Anterior cingulate cortex (tissue), 58 donors: ENCODE data around the gene VDAC2.
"Not testable (repeated sequence)": the region's sequence is repeated elsewhere in the genome, so short reads cannot be mapped to it uniquely, and the experiment has no call there.

Experiments used
- DNase-seq, 58 donors: peaks; one replicate each; lab custom pipeline; 2025; lab: John Stamatoyannopoulos, UW

Gene VDAC2

GRCh38 chr10:75197066-75197465 is 13.5 kb upstream of the VDAC2 start:
- DNase-seq, result no peak

GRCh38 chr10:75197906-75198305 is 12.7 kb upstream of the VDAC2 start:
- DNase-seq, result peak in 32 of 58 donors; percentile 1 to 59 (median 19)

GRCh38 chr10:75199949-75200348 is 10.6 kb upstream of the VDAC2 start:
- not testable (repeated sequence) for DNase-seq

- no peak for DNase-seq
Observed at GRCh38 chr10:75201793-75202307, 8.7 kb upstream of the VDAC2 start.

GRCh38 chr10:75202321-75203045 is 8.1 kb upstream of the VDAC2 start:
- DNase-seq, result no peak

GRCh38 chr10:75203046-75203620 is 7.5 kb upstream of the VDAC2 start:
- DNase-seq, result not testable (repeated sequence)

- DNase-seq, result no peak
Observed at GRCh38 chr10:75203724-75204123, 6.9 kb upstream of the VDAC2 start.

GRCh38 chr10:75205908-75206307 is 4.7 kb upstream of the VDAC2 start:
- DNase-seq, result no peak

- DNase-seq, result not testable (repeated sequence)
Observed at GRCh38 chr10:75206638-75207037, 4.0 kb upstream of the VDAC2 start.

- no peak for DNase-seq
Observed at GRCh38 chr10:75207079-75207856, 3.3 kb upstream of the VDAC2 start.

- DNase-seq, result no peak
Observed at GRCh38 chr10:75207857-75208144, 2.8 kb upstream of the VDAC2 start.

GRCh38 chr10:75208181-75208580 is 2.4 kb upstream of the VDAC2 start:
- no peak for DNase-seq

- peak in 1 of 58 donors; percentile 36 for DNase-seq
Observed at GRCh38 chr10:75209086-75209920, 1.3 kb upstream of the VDAC2 start.

GRCh38 chr10:75209921-75210281 is 695 bp upstream of the VDAC2 start:
- DNase-seq, result peak in 52 of 58 donors; percentile 32 to 86 (median 70)

- peak in 1 of 58 donors; percentile 55 for DNase-seq
Observed at GRCh38 chr10:75211007-75211691, 553 bp downstream of the VDAC2 start.

GRCh38 chr10:75212343-75212742 is 1.7 kb downstream of the VDAC2 start:
- no peak for DNase-seq

GRCh38 chr10:75220274-75220673 is 9.7 kb downstream of the VDAC2 start:
- no peak for DNase-seq

- not testable (repeated sequence) for DNase-seq
Observed at GRCh38 chr10:75221492-75221891, 10.9 kb downstream of the VDAC2 start.

GRCh38 chr10:75223507-75223906 is 12.9 kb downstream of the VDAC2 start:
- no peak for DNase-seq

- DNase-seq, result no peak
Observed at GRCh38 chr10:75226095-75226494, 15.5 kb downstream of the VDAC2 start.
